Activated B cell treated with CpG ODN at 0.5 μM for 24 hours (primary cell): Measurements from ENCODE around the gene RAB11FIP4. TPM values are rescaled to one million over a fixed set of nuclear protein-coding genes. Genes with fewer than 3 reads are reported as not detected.

Source experiments
- ATAC-seq: fragments of 200-7000 bp; cut with Tn5 transposase; one replicate; pipeline ENCODE4 v1.10.0; 2021; ENCODE audit warnings: low read depth, mild to moderate bottlenecking, moderate library complexity
- CTCF ChIA-PET: fragments of 350-600 bp; sonication (Branson Sonifier 250); formaldehyde crosslinking; loops from one replicate; lab custom pipeline; 2021; ENCODE audit warnings: antibody characterized with exemption; lab: Charles Lee
- POLR2A ChIA-PET: fragments of 350-600 bp; sonication (Branson Sonifier 250); formaldehyde crosslinking; loops from one replicate; lab custom pipeline; 2021; ENCODE audit warnings: antibody characterized with exemption; lab: Charles Lee
- DNase-seq: peaks from one replicate; pipeline ENCODE4 v3.0.0; 2022
- H3K27ac Mint-ChIP-seq: one replicate; pipeline ENCODE4 v1.8.0; 2020; ENCODE audit warnings: mixed read lengths
- H3K27me3 Mint-ChIP-seq: one replicate; pipeline ENCODE4 v1.8.0; 2021; ENCODE audit warnings: mixed read lengths
- H3K36me3 Mint-ChIP-seq: one replicate; pipeline ENCODE4 v1.8.0; 2021; ENCODE audit warnings: low read depth, mixed read lengths
- H3K4me1 Mint-ChIP-seq: one replicate; pipeline ENCODE4 v1.8.0; 2021; ENCODE audit warnings: mixed read lengths
- H3K4me3 Mint-ChIP-seq: one replicate; pipeline ENCODE4 v1.8.0; 2020; ENCODE audit warnings: mild to moderate bottlenecking, mixed read lengths
- H3K9me3 Mint-ChIP-seq: one replicate; pipeline ENCODE4 v1.8.0; 2020; ENCODE audit warnings: mixed read lengths
- intact Hi-C: fragments of 100-400 bp; cut with micrococcal nuclease; formaldehyde crosslinking; loops from one replicate; pipeline ENCODE4 v1.15.1; 2024
- total RNA-seq: library from RNA; stranded (reverse); gene quantifications from 2 replicates; pipeline ENCODE4 v1.2.3, GENCODE V29; 2022
- TF ChIP-seq, protein P1 (sequence below): fragments of 200-600 bp; IDR thresholded peaks from one replicate; pipeline ENCODE4 v1.8.0; 2022; ENCODE audit warnings: antibody characterized with exemption, mild to moderate bottlenecking

RAB11FIP4 gene
- total RNA-seq, 1 donor from 2014 or later, result 43.2 TPM

DNA sequence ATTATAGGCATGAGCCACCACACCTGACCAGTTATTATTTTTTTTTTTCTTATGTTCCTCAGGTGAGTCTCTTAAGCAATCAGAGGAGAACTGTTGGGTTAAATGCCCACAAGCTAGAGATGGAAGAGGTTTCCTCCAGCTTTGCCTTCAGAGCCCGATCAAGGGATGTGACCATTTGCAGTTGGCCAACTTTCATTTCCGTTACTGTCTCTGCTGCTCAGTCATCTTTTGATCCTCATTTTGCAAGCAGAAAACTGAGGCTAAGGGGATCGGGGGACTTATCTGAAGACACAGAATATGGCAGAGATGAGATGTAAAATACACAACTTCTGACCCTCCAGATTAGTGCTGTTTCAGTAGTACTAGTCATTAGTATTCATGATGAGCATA is 188.8 kb downstream of the RAB11FIP4 start:
- ATAC-seq (no peak), DNase-seq (no peak)
- Mint-ChIP-seq H3K27me3 (no peaks in the 10 kb centered on the region), H3K4me1 (peaks cover 19% of the 10 kb centered on the region), H3K9me3 (no peaks in the 10 kb centered on the region), H3K27ac (no peak overlapping the region), H3K4me3 (no peak overlapping the region), H3K36me3 (no peaks in the 10 kb centered on the region)
- intact Hi-C loops, result no loop called here
- TF ChIP-seq, protein P1, sequence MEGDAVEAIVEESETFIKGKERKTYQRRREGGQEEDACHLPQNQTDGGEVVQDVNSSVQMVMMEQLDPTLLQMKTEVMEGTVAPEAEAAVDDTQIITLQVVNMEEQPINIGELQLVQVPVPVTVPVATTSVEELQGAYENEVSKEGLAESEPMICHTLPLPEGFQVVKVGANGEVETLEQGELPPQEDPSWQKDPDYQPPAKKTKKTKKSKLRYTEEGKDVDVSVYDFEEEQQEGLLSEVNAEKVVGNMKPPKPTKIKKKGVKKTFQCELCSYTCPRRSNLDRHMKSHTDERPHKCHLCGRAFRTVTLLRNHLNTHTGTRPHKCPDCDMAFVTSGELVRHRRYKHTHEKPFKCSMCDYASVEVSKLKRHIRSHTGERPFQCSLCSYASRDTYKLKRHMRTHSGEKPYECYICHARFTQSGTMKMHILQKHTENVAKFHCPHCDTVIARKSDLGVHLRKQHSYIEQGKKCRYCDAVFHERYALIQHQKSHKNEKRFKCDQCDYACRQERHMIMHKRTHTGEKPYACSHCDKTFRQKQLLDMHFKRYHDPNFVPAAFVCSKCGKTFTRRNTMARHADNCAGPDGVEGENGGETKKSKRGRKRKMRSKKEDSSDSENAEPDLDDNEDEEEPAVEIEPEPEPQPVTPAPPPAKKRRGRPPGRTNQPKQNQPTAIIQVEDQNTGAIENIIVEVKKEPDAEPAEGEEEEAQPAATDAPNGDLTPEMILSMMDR, result no peak
- ChIA-PET POLR2A (no interaction called here), CTCF (interaction anchor here (0.5 kb wide), 1 partner anchor 11 kb away, joined by 3 read pairs; no protein-coding TSS in a partner anchor)

DNA sequence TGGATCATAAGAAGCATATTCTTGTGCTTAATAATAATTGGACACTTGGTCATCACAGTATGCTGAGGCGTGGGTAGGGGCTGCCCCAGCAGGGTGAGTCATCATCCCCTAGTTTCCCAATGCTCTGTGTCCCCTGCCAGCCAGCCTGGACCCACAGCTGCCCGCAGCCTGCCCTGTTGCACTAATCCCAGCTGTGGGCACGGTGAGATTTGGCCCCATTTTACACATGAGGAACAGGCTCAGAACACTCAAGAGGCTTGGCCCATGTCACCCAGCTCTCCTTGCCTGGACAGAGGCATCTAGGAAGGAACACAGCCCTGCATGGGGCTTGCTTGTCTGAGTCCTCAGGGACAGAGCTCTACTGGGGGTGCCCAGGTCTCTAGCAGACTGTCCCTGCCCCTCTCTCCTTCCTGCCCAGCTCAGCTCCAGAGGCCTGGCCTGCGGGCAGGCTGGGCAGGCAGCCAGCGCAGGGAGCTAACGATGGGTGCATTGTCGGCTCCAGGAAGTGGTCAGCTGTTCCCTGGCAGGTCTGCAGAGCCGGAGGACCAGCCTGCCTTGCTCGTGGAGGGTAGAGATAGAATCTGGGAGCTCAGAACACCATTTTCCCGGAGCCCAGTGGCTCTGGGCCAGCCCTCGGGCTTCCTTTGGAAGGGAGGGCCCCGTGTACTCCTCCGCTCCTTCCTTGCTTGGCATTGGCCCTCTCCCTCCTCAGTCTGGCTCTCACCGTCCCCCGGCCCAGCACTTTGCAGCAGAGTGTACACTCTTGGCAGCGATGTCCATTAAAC is 189.4 kb downstream of the RAB11FIP4 start:
- CTCF ChIA-PET, result interaction anchor here (0.5 kb wide), 1 partner anchor 11 kb away, joined by 3 read pairs; no protein-coding TSS in a partner anchor
- H3K4me3 Mint-ChIP-seq, result no peak overlapping the region
- intact Hi-C loops, result no loop called here
- no peak overlapping the region for H3K27ac Mint-ChIP-seq
- H3K36me3 Mint-ChIP-seq, result no peaks in the 10 kb centered on the region
- H3K4me1 Mint-ChIP-seq, result peaks cover 19% of the 10 kb centered on the region
- H3K27me3 Mint-ChIP-seq, result no peaks in the 10 kb centered on the region
- ATAC-seq (peak; percentile 33), DNase-seq (no peak)
- POLR2A ChIA-PET, result interaction anchor here (1.0 to 1.4 kb wide), 2 partner anchors 16 to 30 kb away, joined by 3 to 6 read pairs; no protein-coding TSS in a partner anchor
- TF ChIP-seq, protein P1, result no peak
- H3K9me3 Mint-ChIP-seq, result no peaks in the 10 kb centered on the region

DNA sequence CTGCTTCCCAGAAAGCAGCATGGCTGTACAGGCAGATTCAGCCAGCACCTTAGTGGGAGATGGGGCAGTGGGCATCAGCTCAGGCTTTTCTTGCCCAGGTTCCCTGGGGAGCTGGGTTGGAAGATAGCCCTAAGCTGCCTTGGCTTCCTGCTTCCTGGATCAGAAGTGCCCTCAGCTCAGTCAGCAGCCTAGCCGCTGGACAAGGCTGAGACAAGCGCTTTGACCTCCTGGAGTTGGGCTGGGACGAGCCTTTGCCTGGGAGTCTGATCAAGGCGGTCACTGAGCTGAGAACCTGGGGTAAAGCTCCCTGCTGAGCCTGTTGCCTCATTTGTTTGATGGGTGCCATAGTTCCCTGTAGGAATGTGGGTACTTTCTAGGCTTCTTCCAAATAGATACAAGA is 190.0 kb downstream of the RAB11FIP4 start:
- no peaks in the 10 kb centered on the region for H3K36me3 Mint-ChIP-seq
- H3K9me3 Mint-ChIP-seq, result no peaks in the 10 kb centered on the region
- ChIA-PET CTCF (no interaction called here), POLR2A (interaction anchor here (1.0 to 1.4 kb wide), 2 partner anchors 15 to 31 kb away, joined by 3 to 6 read pairs; no protein-coding TSS in a partner anchor)
- no peak overlapping the region for H3K4me3 Mint-ChIP-seq
- intact Hi-C loops, result no loop called here
- DNase-seq (no peak), ATAC-seq (no peak)
- H3K4me1 Mint-ChIP-seq, result peaks cover 19% of the 10 kb centered on the region
- no peak overlapping the region for H3K27ac Mint-ChIP-seq
- H3K27me3 Mint-ChIP-seq, result no peaks in the 10 kb centered on the region
- TF ChIP-seq, protein P1, result no peak

DNA sequence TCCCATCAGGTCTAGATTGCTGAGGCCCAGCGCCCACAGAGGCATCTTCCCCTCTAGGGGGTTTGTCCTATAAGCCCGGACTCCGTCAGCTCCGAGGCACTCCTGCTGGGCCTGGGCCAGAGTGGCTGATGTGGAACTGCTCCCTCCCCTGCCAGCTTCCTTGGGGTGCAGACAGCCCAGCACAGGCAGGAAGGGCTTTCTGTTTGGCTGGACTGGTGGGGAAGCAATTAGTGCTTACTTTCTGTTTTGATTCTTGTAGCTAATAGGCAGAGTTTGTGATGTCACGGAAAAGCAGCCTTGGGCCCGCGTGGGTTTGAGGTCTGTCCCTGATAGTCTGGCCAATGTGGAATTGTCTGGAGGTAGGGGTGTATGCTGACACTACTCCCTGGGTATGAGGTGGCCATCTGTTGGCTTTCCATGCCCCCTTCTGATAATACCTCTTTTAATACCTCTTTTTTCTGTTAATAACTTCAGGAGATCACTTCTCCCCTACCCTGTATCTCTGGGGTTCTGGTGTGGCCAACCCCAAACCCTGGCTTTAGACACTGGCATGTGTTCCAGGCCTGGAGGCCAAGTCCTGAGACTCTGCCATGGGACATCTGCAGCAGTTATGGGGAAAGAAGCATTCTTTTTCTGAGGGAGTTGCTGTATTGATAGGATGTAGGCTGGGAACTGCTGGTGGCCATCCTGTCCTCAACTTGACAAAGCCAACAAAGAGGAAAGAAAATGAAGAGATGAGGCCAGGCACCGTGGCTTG is 190.9 kb downstream of the RAB11FIP4 start:
- Mint-ChIP-seq H3K4me1 (peaks cover 19% of the 10 kb centered on the region), H3K4me3 (peak overlapping the region; percentile 33), H3K27ac (peak overlapping the region; percentile 9), H3K27me3 (no peaks in the 10 kb centered on the region), H3K9me3 (no peaks in the 10 kb centered on the region), H3K36me3 (no peaks in the 10 kb centered on the region)
- POLR2A ChIA-PET, result interaction anchor here (1.0 to 1.4 kb wide), 2 partner anchors 14 to 32 kb away, joined by 3 to 6 read pairs; no protein-coding TSS in a partner anchor
- intact Hi-C loops, result no loop called here
- ATAC-seq, result peak; percentile 70
- TF ChIP-seq, protein P1, result no peak
- CTCF ChIA-PET, result no interaction called here
- DNase-seq, result no peak
